HEK293 (cell line): Measurements from ENCODE around the gene CMIP.

Experiments
- CTCF ChIP-seq: fragments of 450-650 bp; formaldehyde crosslinking; IDR thresholded peaks from 2 replicates; pipeline ENCODE4 v1.5.1; 2016; ENCODE audit warnings: missing biosample characterization, missing genetic modification characterization
- HOXC10 ChIP-seq: sonication (generic); formaldehyde crosslinking; IDR thresholded peaks from 2 replicates; pipeline ENCODE4 v1.8.1; 2023; ENCODE audit warnings: mild to moderate bottlenecking, missing genetic modification reagents
- KLF9 ChIP-seq: fragments of 450-650 bp; formaldehyde crosslinking; IDR thresholded peaks from 2 replicates; pipeline ENCODE4 v1.5.1; 2016; ENCODE audit warnings: missing biosample characterization, missing genetic modification characterization, low read depth
- OVOL3 ChIP-seq: fragments of 450-650 bp; formaldehyde crosslinking; IDR thresholded peaks from 2 replicates; pipeline ENCODE4 v1.5.1; 2016; ENCODE audit warnings: missing biosample characterization, missing genetic modification characterization
- YY1 ChIP-seq: fragments of 450-650 bp; formaldehyde crosslinking; IDR thresholded peaks from 2 replicates; pipeline ENCODE4 v1.5.1; 2018; ENCODE audit warnings: missing biosample characterization, missing genetic modification characterization
- ZNF155 ChIP-seq: fragments of 450-650 bp; formaldehyde crosslinking; IDR thresholded peaks from 2 replicates; pipeline ENCODE4 v1.5.1; 2016; ENCODE audit warnings: missing biosample characterization, missing genetic modification characterization
- ZNF214 ChIP-seq: fragments of 450-650 bp; formaldehyde crosslinking; IDR thresholded peaks from 2 replicates; pipeline ENCODE4 v1.5.1; 2017; ENCODE audit warnings: missing biosample characterization, mild to moderate bottlenecking, missing genetic modification characterization, borderline replicate concordance
- ZNF23 ChIP-seq: fragments of 450-650 bp; formaldehyde crosslinking; IDR thresholded peaks from 2 replicates; pipeline ENCODE4 v1.5.1; 2016; ENCODE audit warnings: missing biosample characterization, missing genetic modification characterization, borderline replicate concordance
- ZNF391 ChIP-seq: fragments of 450-650 bp; formaldehyde crosslinking; IDR thresholded peaks from 2 replicates; pipeline ENCODE4 v1.5.1; 2016; ENCODE audit warnings: low read depth, missing biosample characterization, missing genetic modification characterization, borderline replicate concordance
- ZNF449 ChIP-seq: fragments of 450-650 bp; formaldehyde crosslinking; IDR thresholded peaks from 2 replicates; pipeline ENCODE4 v1.5.1; 2017; ENCODE audit warnings: missing biosample characterization, mild to moderate bottlenecking, missing genetic modification characterization, moderate library complexity
- ZNF621 ChIP-seq: fragments of 450-650 bp; formaldehyde crosslinking; IDR thresholded peaks from 2 replicates; pipeline ENCODE4 v1.5.1; 2017; ENCODE audit warnings: missing biosample characterization, missing genetic modification characterization
- ZNF692 ChIP-seq: fragments of 450-650 bp; formaldehyde crosslinking; IDR thresholded peaks from 2 replicates; pipeline ENCODE4 v1.5.1; 2016; ENCODE audit warnings: missing biosample characterization, missing genetic modification characterization
- TF ChIP-seq, protein P1 (sequence below): fragments of 450-650 bp; IDR thresholded peaks from 2 replicates; pipeline ENCODE4 v1.5.1; 2018; ENCODE audit warnings: missing biosample characterization, mild to moderate bottlenecking, missing genetic modification characterization
- TF ChIP-seq, protein P2 (sequence below): fragments of 450-650 bp; formaldehyde crosslinking; IDR thresholded peaks from 2 replicates; pipeline ENCODE4 v1.5.1; 2016; ENCODE audit warnings: missing biosample characterization, missing genetic modification characterization
- TF ChIP-seq, protein P3 (sequence below): fragments of 450-650 bp; formaldehyde crosslinking; IDR thresholded peaks from 2 replicates; pipeline ENCODE4; 2016; ENCODE audit warnings: missing biosample characterization, missing genetic modification characterization
- TF ChIP-seq, protein P4 (sequence below): fragments of 450-650 bp; formaldehyde crosslinking; optimal IDR thresholded peaks from 2 replicates; pipeline ENCODE3; 2016; ENCODE audit warnings: missing biosample characterization, mild to moderate bottlenecking, missing genetic modification characterization
- TF ChIP-seq, protein P5 (sequence below): fragments of 450-650 bp; formaldehyde crosslinking; IDR thresholded peaks from 2 replicates; pipeline ENCODE4 v1.5.1; 2017; ENCODE audit warnings: missing biosample characterization, missing genetic modification characterization

Gene CMIP

DNA sequence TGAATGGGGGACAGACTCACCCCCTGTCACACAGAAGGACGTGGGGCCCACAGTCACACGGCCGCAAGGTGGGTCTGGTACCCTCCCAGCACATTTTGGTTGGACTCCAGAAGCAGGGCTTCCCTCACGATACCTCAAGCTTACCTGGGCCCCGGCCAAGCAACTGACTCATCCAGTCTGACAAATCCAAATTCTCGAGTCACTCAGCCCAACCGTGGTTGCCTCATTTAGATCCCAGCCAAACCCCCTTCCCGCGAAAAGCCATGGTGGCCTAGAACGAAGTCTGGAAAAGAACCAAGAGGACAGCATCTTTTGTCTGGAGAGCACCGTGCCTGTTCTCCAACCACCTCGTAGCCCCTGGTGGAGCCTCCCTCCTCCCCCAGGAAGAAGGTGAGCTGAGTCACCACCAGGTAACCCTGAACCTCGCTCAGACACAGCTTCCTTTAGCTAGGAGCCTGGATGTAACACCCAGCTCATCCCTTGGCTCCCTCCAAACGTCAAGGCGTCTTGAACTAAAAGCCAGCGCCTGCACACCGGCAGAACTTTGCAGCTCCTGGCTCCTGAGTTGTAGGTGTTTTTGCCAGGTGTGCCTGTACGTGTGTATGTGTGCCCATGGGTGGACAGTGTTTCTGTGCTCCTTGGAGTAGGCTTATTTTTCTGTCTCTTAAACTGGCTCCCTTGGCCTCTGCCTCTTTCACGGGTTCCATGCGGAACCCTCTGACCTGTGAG is 78.9 kb downstream of the CMIP start (continued):
- TF ChIP-seq, protein P1, sequence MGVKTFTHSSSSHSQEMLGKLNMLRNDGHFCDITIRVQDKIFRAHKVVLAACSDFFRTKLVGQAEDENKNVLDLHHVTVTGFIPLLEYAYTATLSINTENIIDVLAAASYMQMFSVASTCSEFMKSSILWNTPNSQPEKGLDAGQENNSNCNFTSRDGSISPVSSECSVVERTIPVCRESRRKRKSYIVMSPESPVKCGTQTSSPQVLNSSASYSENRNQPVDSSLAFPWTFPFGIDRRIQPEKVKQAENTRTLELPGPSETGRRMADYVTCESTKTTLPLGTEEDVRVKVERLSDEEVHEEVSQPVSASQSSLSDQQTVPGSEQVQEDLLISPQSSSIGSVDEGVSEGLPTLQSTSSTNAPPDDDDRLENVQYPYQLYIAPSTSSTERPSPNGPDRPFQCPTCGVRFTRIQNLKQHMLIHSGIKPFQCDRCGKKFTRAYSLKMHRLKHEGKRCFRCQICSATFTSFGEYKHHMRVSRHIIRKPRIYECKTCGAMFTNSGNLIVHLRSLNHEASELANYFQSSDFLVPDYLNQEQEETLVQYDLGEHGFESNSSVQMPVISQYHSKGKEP (tag by site-specific recombination): no peak
- TF ChIP-seq ZNF621 (no peak), ZNF23 (tag by site-specific recombination) (no peak), OVOL3 (tag by site-specific recombination) (no peak), ZNF449 (tag by site-specific recombination) (peak; percentile 92), ZNF692 (tag by site-specific recombination) (peak; percentile 76), YY1 (tag by site-specific recombination) (no peak), CTCF (no peak), ZNF214 (tag by site-specific recombination) (no peak), ZNF391 (tag by site-specific recombination) (no peak), KLF9 (tag by site-specific recombination) (no peak), HOXC10 (CRISPR knock-in tag) (no peak), ZNF155 (tag by site-specific recombination) (no peak)
- TF ChIP-seq, protein P2, sequence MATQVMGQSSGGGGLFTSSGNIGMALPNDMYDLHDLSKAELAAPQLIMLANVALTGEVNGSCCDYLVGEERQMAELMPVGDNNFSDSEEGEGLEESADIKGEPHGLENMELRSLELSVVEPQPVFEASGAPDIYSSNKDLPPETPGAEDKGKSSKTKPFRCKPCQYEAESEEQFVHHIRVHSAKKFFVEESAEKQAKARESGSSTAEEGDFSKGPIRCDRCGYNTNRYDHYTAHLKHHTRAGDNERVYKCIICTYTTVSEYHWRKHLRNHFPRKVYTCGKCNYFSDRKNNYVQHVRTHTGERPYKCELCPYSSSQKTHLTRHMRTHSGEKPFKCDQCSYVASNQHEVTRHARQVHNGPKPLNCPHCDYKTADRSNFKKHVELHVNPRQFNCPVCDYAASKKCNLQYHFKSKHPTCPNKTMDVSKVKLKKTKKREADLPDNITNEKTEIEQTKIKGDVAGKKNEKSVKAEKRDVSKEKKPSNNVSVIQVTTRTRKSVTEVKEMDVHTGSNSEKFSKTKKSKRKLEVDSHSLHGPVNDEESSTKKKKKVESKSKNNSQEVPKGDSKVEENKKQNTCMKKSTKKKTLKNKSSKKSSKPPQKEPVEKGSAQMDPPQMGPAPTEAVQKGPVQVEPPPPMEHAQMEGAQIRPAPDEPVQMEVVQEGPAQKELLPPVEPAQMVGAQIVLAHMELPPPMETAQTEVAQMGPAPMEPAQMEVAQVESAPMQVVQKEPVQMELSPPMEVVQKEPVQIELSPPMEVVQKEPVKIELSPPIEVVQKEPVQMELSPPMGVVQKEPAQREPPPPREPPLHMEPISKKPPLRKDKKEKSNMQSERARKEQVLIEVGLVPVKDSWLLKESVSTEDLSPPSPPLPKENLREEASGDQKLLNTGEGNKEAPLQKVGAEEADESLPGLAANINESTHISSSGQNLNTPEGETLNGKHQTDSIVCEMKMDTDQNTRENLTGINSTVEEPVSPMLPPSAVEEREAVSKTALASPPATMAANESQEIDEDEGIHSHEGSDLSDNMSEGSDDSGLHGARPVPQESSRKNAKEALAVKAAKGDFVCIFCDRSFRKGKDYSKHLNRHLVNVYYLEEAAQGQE: no peak
- TF ChIP-seq, protein P3, sequence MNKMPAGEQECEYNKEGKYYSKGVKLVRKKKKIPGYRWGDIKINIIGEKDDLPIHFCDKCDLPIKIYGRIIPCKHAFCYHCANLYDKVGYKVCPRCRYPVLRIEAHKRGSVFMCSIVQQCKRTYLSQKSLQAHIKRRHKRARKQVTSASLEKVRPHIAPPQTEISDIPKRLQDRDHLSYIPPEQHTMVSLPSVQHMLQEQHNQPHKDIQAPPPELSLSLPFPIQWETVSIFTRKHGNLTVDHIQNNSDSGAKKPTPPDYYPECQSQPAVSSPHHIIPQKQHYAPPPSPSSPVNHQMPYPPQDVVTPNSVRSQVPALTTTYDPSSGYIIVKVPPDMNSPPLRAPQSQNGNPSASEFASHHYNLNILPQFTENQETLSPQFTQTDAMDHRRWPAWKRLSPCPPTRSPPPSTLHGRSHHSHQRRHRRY: no peak
- TF ChIP-seq, protein P4, sequence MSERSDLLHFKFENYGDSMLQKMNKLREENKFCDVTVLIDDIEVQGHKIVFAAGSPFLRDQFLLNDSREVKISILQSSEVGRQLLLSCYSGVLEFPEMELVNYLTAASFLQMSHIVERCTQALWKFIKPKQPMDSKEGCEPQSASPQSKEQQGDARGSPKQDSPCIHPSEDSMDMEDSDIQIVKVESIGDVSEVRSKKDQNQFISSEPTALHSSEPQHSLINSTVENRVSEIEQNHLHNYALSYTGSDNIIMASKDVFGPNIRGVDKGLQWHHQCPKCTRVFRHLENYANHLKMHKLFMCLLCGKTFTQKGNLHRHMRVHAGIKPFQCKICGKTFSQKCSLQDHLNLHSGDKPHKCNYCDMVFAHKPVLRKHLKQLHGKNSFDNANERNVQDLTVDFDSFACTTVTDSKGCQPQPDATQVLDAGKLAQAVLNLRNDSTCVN (tag by site-specific recombination): no peak
- TF ChIP-seq, protein P5, sequence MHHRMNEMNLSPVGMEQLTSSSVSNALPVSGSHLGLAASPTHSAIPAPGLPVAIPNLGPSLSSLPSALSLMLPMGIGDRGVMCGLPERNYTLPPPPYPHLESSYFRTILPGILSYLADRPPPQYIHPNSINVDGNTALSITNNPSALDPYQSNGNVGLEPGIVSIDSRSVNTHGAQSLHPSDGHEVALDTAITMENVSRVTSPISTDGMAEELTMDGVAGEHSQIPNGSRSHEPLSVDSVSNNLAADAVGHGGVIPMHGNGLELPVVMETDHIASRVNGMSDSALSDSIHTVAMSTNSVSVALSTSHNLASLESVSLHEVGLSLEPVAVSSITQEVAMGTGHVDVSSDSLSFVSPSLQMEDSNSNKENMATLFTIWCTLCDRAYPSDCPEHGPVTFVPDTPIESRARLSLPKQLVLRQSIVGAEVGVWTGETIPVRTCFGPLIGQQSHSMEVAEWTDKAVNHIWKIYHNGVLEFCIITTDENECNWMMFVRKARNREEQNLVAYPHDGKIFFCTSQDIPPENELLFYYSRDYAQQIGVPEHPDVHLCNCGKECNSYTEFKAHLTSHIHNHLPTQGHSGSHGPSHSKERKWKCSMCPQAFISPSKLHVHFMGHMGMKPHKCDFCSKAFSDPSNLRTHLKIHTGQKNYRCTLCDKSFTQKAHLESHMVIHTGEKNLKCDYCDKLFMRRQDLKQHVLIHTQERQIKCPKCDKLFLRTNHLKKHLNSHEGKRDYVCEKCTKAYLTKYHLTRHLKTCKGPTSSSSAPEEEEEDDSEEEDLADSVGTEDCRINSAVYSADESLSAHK (tag by site-specific recombination): no peak
